ENCODE data around the gene CT45A10.
"Not testable (repeated sequence)": the region's sequence is repeated elsewhere in the genome, so short reads cannot be mapped to it uniquely, and the experiment has no call there.

CT45A10 gene

GRCh38 chrX:135893294-135893817, at the start of gene CT45A10, which contains the start of gene SAGE1:
CT45A10 (minus strand) TSS chrX:135893444; CDS start chrX:135885344, 8,100 bp downstream.
SAGE1 (plus strand) TSS chrX:135893716; CDS start chrX:135896243, 2,527 bp downstream.
- no peak for DNase-seq (ENCODE audit: low read depth)

- DNase-seq (ENCODE audit: low read depth), result no peak
Measured at GRCh38 chrX:135931644-135932487, 38.6 kb upstream of the CT45A10 start.

- DNase-seq (ENCODE audit: low read depth), result no peak
Measured at GRCh38 chrX:135927897-135928296, 34.7 kb upstream of the CT45A10 start.

GRCh38 chrX:135923353-135923752, 30.1 kb upstream of the CT45A10 start:
- no peak for DNase-seq (ENCODE audit: low read depth)

GRCh38 chrX:135920516-135920915, 27.3 kb upstream of the CT45A10 start:
- not testable (repeated sequence) for DNase-seq (ENCODE audit: low read depth)

- DNase-seq (ENCODE audit: low read depth), result no peak
Measured at GRCh38 chrX:135914404-135914803, 21.2 kb upstream of the CT45A10 start.

GRCh38 chrX:135910251-135910650, 17.0 kb upstream of the CT45A10 start:
- DNase-seq (ENCODE audit: low read depth), result no peak

GRCh38 chrX:135892781-135893180, 463 bp downstream of the CT45A10 start:
- DNase-seq (ENCODE audit: low read depth), result no peak

- DNase-seq (ENCODE audit: low read depth), result no peak
Measured at GRCh38 chrX:135890087-135890585, 3.1 kb downstream of the CT45A10 start.

GRCh38 chrX:135888976-135889375, 4.3 kb downstream of the CT45A10 start:
- not testable (repeated sequence) for DNase-seq (ENCODE audit: low read depth)

GRCh38 chrX:135888230-135888629, 5.0 kb downstream of the CT45A10 start:
- DNase-seq (ENCODE audit: low read depth), result not testable (repeated sequence)

- DNase-seq (ENCODE audit: low read depth), result not testable (repeated sequence)
Measured at GRCh38 chrX:135882741-135883140, 10.5 kb downstream of the CT45A10 start.

GRCh38 chrX:135871712-135872111, 21.5 kb downstream of the CT45A10 start, which contains the start of gene CT45A9:
CT45A9 (minus strand) TSS chrX:135871812; CDS start chrX:135868061, 3,751 bp downstream.
- not testable (repeated sequence) for DNase-seq (ENCODE audit: low read depth)

- not testable (repeated sequence) for DNase-seq (ENCODE audit: low read depth)
Measured at GRCh38 chrX:135854438-135854837, 38.8 kb downstream of the CT45A10 start, which contains the start of gene CT45A8. CT45A8 (minus strand) TSS chrX:135854538; CDS start chrX:135850783, 3,755 bp downstream.

GRCh38 chrX:135837180-135837579, 56.1 kb downstream of the CT45A10 start, which contains the start of gene CT45A7:
CT45A7 (minus strand) TSS chrX:135837280; CDS start chrX:135833533, 3,747 bp downstream.
- DNase-seq (ENCODE audit: low read depth), result not testable (repeated sequence)

Data from CMK (cell line).